Heart left ventricle (tissue), 13 donors: ENCODE data around the gene LIF.

Experiments used
- CTCF ChIP-seq, 12 donors: fragments of 200-600 bp; sonication (generic) in 4 of 12; IDR thresholded peaks; one replicate each; pipeline versions ENCODE4 v1.5.0 to v1.8.0; 2018 to 2022; ENCODE audit warnings: antibody characterized with exemption in 12 of 12, mild to moderate bottlenecking in 5 of 12
- POLR2A ChIP-seq, 2 donors: fragments of 450-650 bp; IDR thresholded peaks; one replicate each; pipeline ENCODE4 v1.6.1; 2017; ENCODE audit warnings: antibody characterized with exemption in 2 of 2, mild to moderate bottlenecking in 2 of 2, moderate library complexity in 2 of 2
- donor health status: ischemic (EF 13 %, LVEDD 7.1; RV severe dilation, severe dysfunction).
- donor health status: DM: no; HTN: yes; CAD: no.
- donor health status: DM: no; HTN: no; CAD: no.
- donor health status: ischemic (EF 25% LVEDD 6.9; RV normal size, moderate dysfunction).
- donor health status: ischemic (EF 25% LVEDD 5.7; RV mildly dilated, moderate dysfunction).
- donor health status: ischemic (EF 35%, LVEDD 5.7; RV mildly dilated, moderate dysfunction).
- donor health status: nonischemic (EF 11% LVEDD 7.7; RV severe dilation, severe dysfunction).
- donor health status: DM: yes; HTN: yes; CAD: no.
- donor health status: PGD.
- donor health status: ischemic (EF 29% LVEDD 5.4; RV normal size, mild dysfunction).
- donor health status: nonischemic (EF 23%, LVEDD 6.1; RV moderate dilation, normal function).

GRCh38 chr22:30206944-30207343 lies 39.6 kb downstream of the LIF start:
- TF ChIP-seq CTCF (IDR thresholded peaks at IDR 0.05): no peak
- no peak for TF ChIP-seq POLR2A (IDR thresholded peaks at IDR 0.05)
